HFF-Myc (cell line): ENCODE results near the gene ZNF407.

Source experiments
- DNase-seq: peaks from one replicate; pipeline ENCODE4 v3.0.0-alpha.2; 2011; ENCODE audit warnings: low read depth; ENCODE audit errors: extremely low read depth
- H3K4me3 ChIP-seq: replicated peaks from 2 replicates; pipeline ENCODE4 v1.5.1; 2011; ENCODE audit warnings: low read depth, mild to moderate bottlenecking, control low read depth, low read length
- CTCF ChIP-seq: IDR thresholded peaks from 2 replicates; pipeline ENCODE4 v1.5.1; 2012; ENCODE audit warnings: mild to moderate bottlenecking, low read depth, low read length, control low read depth; ENCODE audit errors: missing control alignments

ZNF407 gene

GRCh38 chr18:74914648-74915047, 317.0 kb downstream of the ZNF407 start:
- H3K4me3 ChIP-seq = no peak overlapping the region
- DNase-seq = no peak
- no peak for TF ChIP-seq CTCF

GRCh38 chr18:74916773-74917393, 319.2 kb downstream of the ZNF407 start:
- TF ChIP-seq CTCF = no peak
- DNase-seq = no peak
- H3K4me3 ChIP-seq = no peak overlapping the region

DNA sequence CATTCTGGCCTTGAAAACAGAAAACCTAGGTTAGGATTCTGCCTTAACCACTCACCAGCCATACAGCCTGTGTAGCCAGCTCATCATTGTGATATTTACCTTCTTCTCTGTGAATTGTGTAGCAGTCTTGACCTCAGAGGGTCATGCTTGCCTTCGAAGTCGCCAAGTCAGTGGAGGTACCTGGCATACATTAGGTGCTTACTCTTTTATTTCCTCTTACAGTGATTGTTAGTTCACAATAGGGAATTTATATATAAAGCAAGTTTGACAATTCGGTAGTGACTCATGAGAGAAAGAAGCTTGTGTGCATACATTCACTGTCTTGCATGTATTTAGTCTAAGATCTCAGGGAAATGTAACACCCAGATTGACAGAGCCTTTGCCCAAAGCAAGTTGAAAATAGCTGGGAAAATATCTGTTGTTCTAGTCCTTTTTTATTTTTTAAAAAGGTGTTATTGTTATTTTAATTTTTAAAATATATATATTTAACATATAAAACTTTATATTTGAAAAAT, 320.7 kb downstream of the ZNF407 start:
- no peak for TF ChIP-seq CTCF
- H3K4me3 ChIP-seq = no peak overlapping the region
- DNase-seq = no peak

GRCh38 chr18:74921057-74921820, 323.6 kb downstream of the ZNF407 start:
- H3K4me3 ChIP-seq = no peak overlapping the region
- no peak for DNase-seq
- no peak for TF ChIP-seq CTCF

GRCh38 chr18:74926051-74926450, 328.4 kb downstream of the ZNF407 start:
- no peak for DNase-seq
- no peak for TF ChIP-seq CTCF
- no peak overlapping the region for H3K4me3 ChIP-seq

GRCh38 chr18:74928194-74928968, 330.7 kb downstream of the ZNF407 start:
- no peak for TF ChIP-seq CTCF
- H3K4me3 ChIP-seq = no peak overlapping the region
- no peak for DNase-seq
